ENCODE data around the gene EMC8. TPM values are rescaled to one million over a fixed set of nuclear protein-coding genes. Genes with fewer than 3 reads are reported as not detected.

EMC8 gene
- polyA plus RNA-seq, 1 donor (not counting 4 experiments of a cell fraction or from before 2014, with no cell fraction given): 38.5 TPM

- Histone ChIP-seq H2AFZ (ENCODE audit: control insufficient read depth, low read length) (no peak overlapping the region), H3K4me3 (ENCODE audit: control insufficient read depth in 2 of 3, extremely low read depth in 1 of 3, insufficient read depth in 2 of 3, low read depth in 1 of 3, low read length in 3 of 3) (no peak overlapping the region), H3K9me3 (ENCODE audit: control insufficient read depth, low read depth, low read length) (no peaks in the 10 kb centered on the region), H3K79me2 (ENCODE audit: control insufficient read depth, insufficient read depth, low read length) (no peaks in the 10 kb centered on the region), H3K36me3 (ENCODE audit: control insufficient read depth in 2 of 2, extremely low read depth in 1 of 2, insufficient read depth in 2 of 2, low read length in 2 of 2) (no peaks in the 10 kb centered on the region), H3K4me1 (ENCODE audit: control insufficient read depth, extremely low read depth, insufficient read depth, low read length) (no peaks in the 10 kb centered on the region), H3K9me1 (ENCODE audit: control insufficient read depth, extremely low read depth, insufficient read depth, low read length) (no peaks in the 10 kb centered on the region), H3K27ac (ENCODE audit: control insufficient read depth, insufficient read depth, low read length) (no peak overlapping the region), H4K20me1 (ENCODE audit: control insufficient read depth, extremely low read depth, insufficient read depth, low read length) (no peaks in the 10 kb centered on the region), H3K27me3 (ENCODE audit: control insufficient read depth, extremely low read depth, insufficient read depth, low read length) (no peaks in the 10 kb centered on the region), H3K9ac (ENCODE audit: control insufficient read depth, extremely low read depth, insufficient read depth, low read length) (no peak overlapping the region), H3K4me2 (ENCODE audit: control insufficient read depth, extremely low read depth, insufficient read depth, low read depth, low read length) (no peak overlapping the region)
- no peak for TF ChIP-seq CTCF (optimal IDR thresholded peaks at IDR 0.05 in 1 of 3, IDR thresholded peaks at IDR 0.05 in 1 of 3, conservative IDR thresholded peaks at IDR 0.05 in 1 of 3; ENCODE audit: extremely low read depth in 1 of 3, insufficient read depth in 2 of 3, low read length in 3 of 3)
- no peak for TF ChIP-seq EZH2 (IDR thresholded peaks at IDR 0.05; ENCODE audit: low read length)
- dilution Hi-C loops (cut with MboI; ENCODE audit: extremely low pct_ligation_motif_present, low sequenced_read_pairs): no loop called here
- FAIRE-seq (no peak), DNase-seq (ENCODE audit: low read depth, low spot score) (no peak)
Measured at GRCh38 chr16:85829171-85829719, 29.9 kb upstream of the EMC8 start.

GRCh38 chr16:85828166-85828565, 28.8 kb upstream of the EMC8 start:
- H3K4me3 ChIP-seq (ENCODE audit: control insufficient read depth in 2 of 3, extremely low read depth in 1 of 3, insufficient read depth in 2 of 3, low read depth in 1 of 3, low read length in 3 of 3): no peak overlapping the region
- H4K20me1 ChIP-seq (ENCODE audit: control insufficient read depth, extremely low read depth, insufficient read depth, low read length): no peaks in the 10 kb centered on the region
- no peaks in the 10 kb centered on the region for H3K36me3 ChIP-seq (ENCODE audit: control insufficient read depth in 2 of 2, extremely low read depth in 1 of 2, insufficient read depth in 2 of 2, low read length in 2 of 2)
- H3K4me1 ChIP-seq (ENCODE audit: control insufficient read depth, extremely low read depth, insufficient read depth, low read length): no peaks in the 10 kb centered on the region
- H3K27ac ChIP-seq (ENCODE audit: control insufficient read depth, insufficient read depth, low read length): no peak overlapping the region
- H3K79me2 ChIP-seq (ENCODE audit: control insufficient read depth, insufficient read depth, low read length): no peaks in the 10 kb centered on the region
- FAIRE-seq: no peak
- no peaks in the 10 kb centered on the region for H3K9me1 ChIP-seq (ENCODE audit: control insufficient read depth, extremely low read depth, insufficient read depth, low read length)
- TF ChIP-seq CTCF (optimal IDR thresholded peaks at IDR 0.05 in 1 of 3, IDR thresholded peaks at IDR 0.05 in 1 of 3, conservative IDR thresholded peaks at IDR 0.05 in 1 of 3; ENCODE audit: extremely low read depth in 1 of 3, insufficient read depth in 2 of 3, low read length in 3 of 3) (no peak), EZH2 (IDR thresholded peaks at IDR 0.05; ENCODE audit: low read length) (no peak)
- no peak for DNase-seq (ENCODE audit: low read depth, low spot score)
- no peak overlapping the region for H3K4me2 ChIP-seq (ENCODE audit: control insufficient read depth, extremely low read depth, insufficient read depth, low read depth, low read length)
- no peaks in the 10 kb centered on the region for H3K27me3 ChIP-seq (ENCODE audit: control insufficient read depth, extremely low read depth, insufficient read depth, low read length)
- H2AFZ ChIP-seq (ENCODE audit: control insufficient read depth, low read length): no peak overlapping the region
- peaks cover 2% of the 10 kb centered on the region for H3K9me3 ChIP-seq (ENCODE audit: control insufficient read depth, low read depth, low read length)
- dilution Hi-C loops (cut with MboI; ENCODE audit: extremely low pct_ligation_motif_present, low sequenced_read_pairs): no loop called here
- H3K9ac ChIP-seq (ENCODE audit: control insufficient read depth, extremely low read depth, insufficient read depth, low read length): no peak overlapping the region
